Measurements from ENCODE around the gene SLIRP.

SLIRP gene

GRCh38 chr14:77691259-77691658 is 16.6 kb upstream of the SLIRP start:
- TF ChIP-seq RAD21 (IDR thresholded peaks at IDR 0.05; ENCODE audit: low read depth) (no peak), TAF1 (IDR thresholded peaks at IDR 0.05; ENCODE audit: low read depth) (no peak), FOXM1 (IDR thresholded peaks at IDR 0.05; ENCODE audit: borderline replicate concordance, low read depth) (no peak), YY1 (IDR thresholded peaks at IDR 0.05; ENCODE audit: low read depth) (no peak), MAX (IDR thresholded peaks at IDR 0.05) (no peak), REST (IDR thresholded peaks at IDR 0.05; ENCODE audit: low read depth) (no peak), CREB1 (IDR thresholded peaks at IDR 0.05; ENCODE audit: low read depth) (no peak), EGR1 (IDR thresholded peaks at IDR 0.05) (no peak), NFIC (IDR thresholded peaks at IDR 0.05) (no peak), TEAD4 (IDR thresholded peaks at IDR 0.05) (no peak)

GRCh38 chr14:77707355-77707723 is 564 bp upstream of the SLIRP start:
- TF ChIP-seq ZBTB7A (IDR thresholded peaks at IDR 0.05; ENCODE audit: low read depth): no peak
- no peak for TF ChIP-seq TCF12 (IDR thresholded peaks at IDR 0.05; ENCODE audit: low read depth)
- TF ChIP-seq NFIC (IDR thresholded peaks at IDR 0.05): no peak
- no peak for TF ChIP-seq EP300 (IDR thresholded peaks at IDR 0.05; ENCODE audit: borderline replicate concordance)
- no peak for TF ChIP-seq FOXM1 (IDR thresholded peaks at IDR 0.05; ENCODE audit: borderline replicate concordance, low read depth)
- no peak for TF ChIP-seq YY1 (IDR thresholded peaks at IDR 0.05; ENCODE audit: low read depth)
- no peak for TF ChIP-seq MAX (IDR thresholded peaks at IDR 0.05)
- no peak for TF ChIP-seq REST (IDR thresholded peaks at IDR 0.05; ENCODE audit: low read depth)
- no peak for TF ChIP-seq CEBPB (IDR thresholded peaks at IDR 0.05)
- TF ChIP-seq RAD21 (IDR thresholded peaks at IDR 0.05; ENCODE audit: low read depth): no peak

- TF ChIP-seq TCF12 (IDR thresholded peaks at IDR 0.05; ENCODE audit: low read depth) (no peak), TAF1 (IDR thresholded peaks at IDR 0.05; ENCODE audit: low read depth) (no peak), EGR1 (IDR thresholded peaks at IDR 0.05) (no peak), ZBTB7A (IDR thresholded peaks at IDR 0.05; ENCODE audit: low read depth) (no peak), YY1 (IDR thresholded peaks at IDR 0.05; ENCODE audit: low read depth) (no peak), RAD21 (IDR thresholded peaks at IDR 0.05; ENCODE audit: low read depth) (no peak), CEBPB (IDR thresholded peaks at IDR 0.05) (no peak), CREB1 (IDR thresholded peaks at IDR 0.05; ENCODE audit: low read depth) (no peak), EP300 (IDR thresholded peaks at IDR 0.05; ENCODE audit: borderline replicate concordance) (no peak), FOXM1 (IDR thresholded peaks at IDR 0.05; ENCODE audit: borderline replicate concordance, low read depth) (no peak), MAX (IDR thresholded peaks at IDR 0.05) (no peak), USF1 (IDR thresholded peaks at IDR 0.05) (no peak), REST (IDR thresholded peaks at IDR 0.05; ENCODE audit: low read depth) (no peak)
Measured at GRCh38 chr14:77708749-77709148, 846 bp downstream of the SLIRP start.

- TF ChIP-seq TEAD4 (IDR thresholded peaks at IDR 0.05): no peak
- TF ChIP-seq TCF12 (IDR thresholded peaks at IDR 0.05; ENCODE audit: low read depth): no peak
- no peak for TF ChIP-seq FOXM1 (IDR thresholded peaks at IDR 0.05; ENCODE audit: borderline replicate concordance, low read depth)
- no peak for TF ChIP-seq YY1 (IDR thresholded peaks at IDR 0.05; ENCODE audit: low read depth)
- TF ChIP-seq CREB1 (IDR thresholded peaks at IDR 0.05; ENCODE audit: low read depth): no peak
- no peak for TF ChIP-seq EGR1 (IDR thresholded peaks at IDR 0.05)
- no peak for TF ChIP-seq NFIC (IDR thresholded peaks at IDR 0.05)
- no peak for TF ChIP-seq MAX (IDR thresholded peaks at IDR 0.05)
- TF ChIP-seq REST (IDR thresholded peaks at IDR 0.05; ENCODE audit: low read depth): no peak
- no peak for TF ChIP-seq RAD21 (IDR thresholded peaks at IDR 0.05; ENCODE audit: low read depth)
- no peak for TF ChIP-seq CEBPB (IDR thresholded peaks at IDR 0.05)
- no peak for TF ChIP-seq TAF1 (IDR thresholded peaks at IDR 0.05; ENCODE audit: low read depth)
Measured at GRCh38 chr14:77709412-77709811, 1.5 kb downstream of the SLIRP start.

Data from Ishikawa (cell line).